MV-4-11 (cell line): ENCODE data around the gene NEDD8.

Experiments
- DNase-seq: peaks from one replicate; lab custom pipeline; 2025; lab: John Stamatoyannopoulos, UW

The NEDD8 gene

DNA sequence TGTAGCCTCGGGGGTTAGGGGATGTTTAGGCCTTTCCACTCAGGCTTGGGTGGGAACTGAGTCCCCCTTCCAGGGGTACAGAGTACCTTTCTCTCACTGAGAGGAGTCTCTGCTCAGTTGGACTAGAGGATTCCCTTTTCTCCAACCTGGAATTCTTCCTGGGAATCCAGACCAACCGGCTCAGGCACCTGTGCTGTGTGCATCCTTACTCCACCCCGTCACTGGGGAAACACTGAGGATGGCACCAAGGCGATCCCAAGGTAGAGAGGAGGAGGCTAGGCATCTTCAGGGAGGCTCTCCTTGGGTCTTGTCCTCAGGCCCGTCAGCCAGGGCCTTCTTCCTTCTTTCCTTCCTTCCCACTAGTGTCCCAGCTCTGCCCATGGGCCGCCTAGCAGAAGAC is 31.7 kb upstream of the NEDD8 start:
- no peak for DNase-seq

DNA sequence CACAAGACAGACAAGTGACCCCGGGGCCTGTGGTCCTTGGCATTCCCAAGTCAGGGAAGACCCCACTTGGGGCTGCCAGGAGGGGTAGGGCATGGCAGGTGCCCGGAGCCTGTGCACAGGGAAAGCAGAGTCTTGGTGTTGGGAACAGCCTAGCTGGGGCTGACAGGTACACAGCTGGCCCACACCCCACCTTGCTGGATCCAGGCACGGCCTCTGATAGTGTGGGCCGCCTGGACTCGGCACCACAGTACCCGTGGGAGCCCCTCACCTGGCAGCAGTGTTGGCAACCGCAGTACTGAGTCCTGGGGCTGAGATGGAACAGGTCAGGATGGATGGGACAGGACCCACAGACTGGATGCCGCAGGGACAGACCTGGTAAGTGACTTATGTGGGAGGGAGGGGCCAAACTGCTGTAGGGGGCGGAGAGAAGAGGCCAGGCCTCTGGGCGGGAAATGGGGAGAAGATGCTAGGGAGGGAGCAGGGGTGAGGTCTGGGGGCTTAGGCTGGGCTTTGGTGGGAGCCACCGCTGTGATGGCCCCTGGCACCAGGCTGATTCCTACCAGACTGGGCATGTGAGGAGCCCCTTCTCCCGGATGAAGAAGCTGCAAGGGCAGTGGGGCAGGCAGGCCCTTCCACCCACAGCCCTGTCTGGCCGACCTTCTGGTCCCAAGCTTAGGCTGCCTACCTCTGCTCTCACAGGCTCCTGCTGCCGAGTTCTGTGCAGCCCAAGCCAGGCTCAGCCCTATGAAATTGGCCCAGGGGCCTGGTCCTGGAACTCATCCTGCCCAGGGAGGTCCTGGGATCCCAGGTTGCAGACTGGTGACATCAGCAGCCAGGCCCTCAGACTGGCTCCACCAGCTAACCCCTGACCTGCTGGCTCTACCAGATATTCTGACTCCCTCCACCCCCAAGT is 30.9 kb upstream of the NEDD8 start, which contains the start of gene TGM1:
TSS of gene TGM1 (minus strand) at position 357 of the 913 bp plus-strand sequence. CDS start 825 bp downstream, outside the sequence.
- no peak for DNase-seq

DNA sequence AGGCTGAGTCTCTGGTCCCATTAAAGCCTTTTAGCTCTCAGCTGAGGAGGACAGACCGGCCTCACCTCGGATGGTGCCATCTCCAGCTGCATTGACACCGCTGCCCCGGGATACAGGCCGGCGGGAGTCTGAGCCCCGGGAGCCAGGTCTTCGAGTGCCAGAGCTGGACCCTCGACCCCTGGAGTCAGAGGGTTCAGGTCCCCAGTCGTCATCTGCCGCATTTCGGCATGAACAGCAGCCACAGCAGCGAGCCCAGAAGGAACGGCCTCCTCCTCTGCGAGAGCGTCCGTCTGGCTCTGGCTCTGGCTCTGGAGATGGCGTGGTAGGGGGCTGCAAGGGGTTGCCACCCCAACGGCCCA is 29.8 kb upstream of the NEDD8 start:
- no peak for DNase-seq

DNA sequence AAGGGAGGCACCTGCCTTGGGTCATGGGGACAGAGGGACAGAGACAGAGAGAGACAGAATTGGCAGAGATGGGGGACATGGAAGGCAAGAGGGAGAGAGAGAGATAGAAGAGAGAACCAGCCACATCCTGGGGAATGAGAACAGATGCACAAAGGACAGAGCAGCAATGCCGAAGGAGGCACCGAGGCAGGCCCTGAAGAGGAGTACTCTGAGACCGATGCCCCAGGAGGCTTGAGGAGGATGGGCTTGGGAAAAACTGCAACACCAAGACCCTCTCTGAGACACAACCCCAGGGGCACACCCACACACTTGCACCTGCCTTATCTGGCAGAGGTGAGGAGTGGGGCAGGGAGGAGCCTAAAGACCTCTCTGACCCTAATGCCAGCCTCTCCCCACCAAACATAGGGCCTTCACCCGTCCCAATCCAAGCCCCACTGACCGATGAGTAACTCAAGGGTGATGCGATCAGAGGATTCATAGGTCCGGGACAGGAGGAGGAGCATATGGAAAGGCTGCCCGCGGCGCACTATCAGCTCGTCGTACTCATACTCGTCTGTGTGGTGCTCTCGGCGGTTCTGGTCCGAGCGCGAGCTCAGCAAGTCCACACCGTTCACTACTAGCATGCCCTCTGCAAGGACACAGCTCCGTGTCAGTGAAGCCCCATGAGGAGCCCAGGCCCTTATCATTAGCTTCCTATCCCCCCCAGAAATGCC is 29.2 kb upstream of the NEDD8 start:
- no peak for DNase-seq

DNA sequence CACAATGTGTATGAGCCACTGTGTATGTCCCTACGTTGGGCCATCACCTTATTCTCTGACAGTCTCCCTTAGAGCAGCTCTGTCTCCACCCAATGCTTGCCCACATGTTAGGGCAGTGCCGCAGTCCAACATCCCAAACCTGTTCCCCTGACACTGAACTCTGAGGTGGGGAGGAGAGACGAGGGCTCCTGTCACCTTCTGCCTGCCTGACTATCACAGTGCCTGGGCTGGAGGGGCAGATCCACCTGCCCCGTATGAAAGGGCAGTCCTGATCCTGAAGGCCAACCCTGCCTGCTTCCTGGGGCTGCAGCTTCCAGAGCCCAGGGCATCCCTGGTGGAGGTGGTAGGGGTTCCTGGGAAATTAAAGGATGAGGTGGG is 28.6 kb upstream of the NEDD8 start:
- DNase-seq: no peak

DNA sequence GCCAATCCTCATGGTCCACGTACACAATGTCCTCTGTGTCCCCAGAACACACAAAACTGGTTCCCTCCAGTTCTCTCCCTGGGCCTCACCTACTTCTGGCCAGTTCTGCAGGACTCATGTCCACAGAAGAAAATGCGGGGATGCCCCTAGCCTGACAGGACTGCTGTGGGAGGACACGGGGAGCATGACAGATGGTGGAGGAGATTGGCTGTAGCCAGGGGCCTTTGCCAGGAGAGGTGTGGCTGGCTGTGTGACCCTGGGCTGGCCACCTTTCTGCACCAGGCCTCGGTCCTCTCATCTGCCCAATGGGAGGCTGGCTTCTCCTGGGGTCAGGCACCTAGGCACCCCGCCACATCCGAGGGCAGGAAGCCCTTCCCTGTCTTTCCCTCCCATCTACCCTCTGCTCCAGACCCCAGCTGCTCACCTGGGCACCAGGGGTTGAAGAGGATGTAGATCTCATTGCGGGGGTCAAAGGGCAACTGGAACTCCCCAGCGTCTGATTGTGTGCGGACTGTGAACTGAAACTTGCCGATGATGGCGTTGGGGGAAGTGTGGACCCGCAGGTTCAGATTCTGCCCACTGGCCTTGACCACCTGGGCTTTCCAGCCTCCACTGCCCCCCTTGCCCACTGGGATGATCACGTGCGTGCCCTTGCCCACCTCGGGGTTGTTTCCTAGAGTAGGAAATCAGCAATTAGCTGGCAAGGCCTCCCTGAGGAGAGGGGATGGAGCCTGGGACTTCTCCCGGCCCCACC is 28.0 kb upstream of the NEDD8 start:
- DNase-seq: no peak

DNA sequence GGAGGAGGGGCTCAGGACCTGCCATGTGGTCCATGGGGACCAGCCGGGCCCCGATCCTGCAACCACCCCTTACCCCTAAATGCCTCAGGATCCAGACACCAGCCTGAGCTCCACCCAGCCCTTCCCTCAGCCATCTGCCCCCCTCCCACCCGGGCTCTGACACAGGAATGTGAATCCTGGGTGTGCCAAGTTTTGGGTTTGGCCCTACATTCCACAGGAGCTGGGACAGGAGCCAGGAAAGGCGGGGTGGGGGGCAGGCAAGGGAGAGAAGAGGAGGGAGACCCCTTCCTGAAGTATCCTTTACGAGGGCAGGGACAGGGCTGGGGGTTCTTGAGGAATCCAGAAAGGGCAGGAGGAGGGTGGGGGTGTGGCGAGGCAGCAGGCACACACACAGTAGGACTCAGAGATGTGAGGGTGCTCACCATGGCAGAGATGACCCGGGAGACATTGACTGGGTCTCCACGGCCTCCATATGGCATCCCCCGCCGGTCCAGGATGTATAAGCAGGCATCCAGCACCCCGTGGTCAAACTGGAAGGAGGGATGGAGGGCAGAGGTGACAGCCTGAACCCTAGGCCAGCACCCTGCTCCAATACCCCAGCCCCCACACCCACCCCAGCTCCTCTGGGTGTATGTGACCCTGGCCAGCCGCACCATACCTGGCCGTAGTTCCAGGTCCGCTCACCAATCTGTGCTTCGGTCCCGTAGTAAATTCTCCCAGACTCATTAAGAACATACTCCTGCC is 27.3 kb upstream of the NEDD8 start:
- no peak for DNase-seq

DNA sequence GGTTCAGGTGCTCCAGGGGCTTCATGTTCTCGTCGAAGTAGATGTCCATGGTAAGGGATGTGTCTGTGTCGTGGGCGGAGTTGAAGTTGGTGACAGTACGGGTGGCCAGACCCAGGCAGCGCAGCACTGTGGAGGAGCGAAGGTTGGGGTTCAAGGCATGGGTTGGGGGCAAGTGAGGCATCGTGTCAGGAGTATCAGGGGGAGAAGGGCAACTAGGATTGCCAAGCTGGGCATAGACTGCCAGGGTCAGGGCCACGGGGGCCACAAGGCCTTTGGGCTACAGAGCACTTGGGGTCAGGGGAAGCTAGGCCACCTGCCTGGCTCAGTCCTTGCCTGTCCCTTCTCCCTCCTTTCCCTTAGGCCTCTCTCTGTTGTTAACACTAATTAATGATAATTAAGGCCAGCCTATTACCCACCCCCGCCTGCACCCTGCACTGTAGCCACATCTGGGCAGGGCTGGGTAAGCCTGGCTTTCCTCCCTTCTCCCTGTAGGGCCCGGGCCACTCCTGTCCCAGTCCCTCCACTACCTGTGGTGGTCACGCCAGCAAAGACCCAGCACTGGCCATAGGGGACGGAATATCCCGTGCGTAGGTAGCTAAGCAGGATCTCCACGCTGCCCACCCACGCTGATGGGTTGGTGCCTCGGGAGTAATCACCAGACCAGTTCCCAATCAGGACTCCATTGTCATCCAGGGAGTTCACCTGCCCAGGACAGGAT is 26.5 kb upstream of the NEDD8 start:
- no peak for DNase-seq

DNA sequence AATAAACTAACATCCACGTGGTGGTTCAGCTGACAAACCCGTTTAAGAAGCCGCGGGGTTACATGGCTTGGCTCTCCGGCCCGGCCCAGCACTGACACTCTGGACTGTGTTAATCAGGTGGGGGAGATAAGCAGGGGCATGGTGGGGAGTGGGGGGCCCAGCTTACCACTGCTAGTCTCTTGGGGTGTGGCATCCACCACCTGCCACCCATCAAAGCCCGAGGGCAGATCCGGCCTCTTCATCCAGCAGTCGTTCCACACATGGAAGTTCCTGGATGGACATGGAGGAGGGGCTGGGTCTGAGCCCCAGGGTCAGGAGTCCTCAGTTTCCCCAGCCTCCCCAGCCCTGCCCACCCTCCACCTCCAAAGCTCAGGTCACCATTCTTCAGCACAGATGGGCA is 26.0 kb upstream of the NEDD8 start:
- no peak for DNase-seq

DNA sequence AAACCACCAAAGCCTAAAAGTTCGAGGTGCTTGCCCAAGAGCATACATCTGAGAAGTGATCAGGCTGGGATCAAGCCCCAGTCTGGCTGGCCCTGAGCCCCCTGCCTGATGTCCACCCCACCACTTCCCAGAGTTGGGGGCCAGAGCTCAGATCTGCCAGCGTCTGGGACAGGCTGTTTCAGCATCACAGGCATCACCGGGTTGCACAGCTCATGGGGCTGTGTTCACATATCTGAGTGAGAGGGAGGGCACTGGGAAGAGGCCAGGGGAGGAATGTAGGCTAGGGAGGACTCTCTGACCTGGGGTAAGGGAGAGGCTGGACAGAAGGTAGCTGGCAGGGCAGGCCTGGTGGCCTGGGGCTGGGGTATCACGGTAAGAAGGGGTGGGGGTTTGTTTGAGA is 24.8 kb upstream of the NEDD8 start:
- no peak for DNase-seq

DNA sequence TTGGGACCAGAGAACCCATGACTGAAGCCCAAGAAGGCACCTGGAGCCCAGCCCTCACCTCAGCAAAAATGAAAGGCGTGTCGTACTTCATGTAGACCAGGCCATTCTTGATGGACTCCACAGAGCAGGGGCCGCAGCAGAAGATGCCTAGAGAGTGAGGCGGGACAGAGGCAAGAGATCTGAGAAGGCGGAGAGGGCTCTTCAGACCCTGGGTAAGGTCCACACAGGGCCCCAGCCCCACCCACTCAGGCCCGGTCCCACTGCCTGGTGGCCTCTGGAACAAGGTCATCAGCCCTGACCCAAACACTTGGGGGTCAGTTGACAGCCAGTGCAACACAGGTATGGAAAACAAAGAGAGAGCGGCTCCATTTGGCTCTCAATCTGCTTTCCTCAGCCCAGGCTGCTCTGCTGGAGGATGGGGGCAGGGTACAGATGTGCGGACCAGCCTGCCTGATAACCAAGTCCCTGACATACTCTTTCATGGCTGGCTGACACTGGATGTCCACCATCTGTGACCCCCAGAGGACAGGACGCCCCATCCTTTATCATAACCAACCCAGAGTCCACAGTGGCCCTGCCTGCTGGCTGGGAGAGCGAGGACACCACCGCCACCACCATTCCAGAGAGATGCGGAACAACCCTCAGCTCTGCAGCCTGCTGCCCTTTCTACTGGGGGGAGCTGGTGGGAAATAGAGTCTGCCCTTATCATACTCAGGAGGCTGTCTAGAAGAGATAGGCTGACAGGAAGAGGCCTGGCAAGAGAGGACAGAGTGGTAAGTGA is 24.0 kb upstream of the NEDD8 start:
- DNase-seq: no peak

DNA sequence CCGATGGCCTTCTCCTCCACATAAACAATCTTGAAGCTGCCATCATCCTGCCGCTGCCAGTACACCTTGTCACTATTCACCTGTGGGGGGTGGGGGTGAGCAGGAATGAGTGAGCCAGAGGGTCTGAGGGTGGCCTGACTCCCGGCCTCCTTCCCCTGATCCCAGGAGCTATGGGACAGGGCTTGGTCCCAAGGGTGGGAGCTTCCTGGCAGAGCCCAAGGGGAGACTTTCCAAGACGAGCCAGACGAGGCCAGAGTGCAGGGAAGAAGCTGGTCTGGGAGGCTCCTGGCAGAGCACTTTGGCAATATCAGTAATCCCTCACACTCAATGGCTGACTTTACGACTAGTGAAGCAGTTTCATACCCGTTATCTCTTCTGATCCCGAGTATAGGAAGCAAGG is 23.3 kb upstream of the NEDD8 start:
- DNase-seq: no peak

DNA sequence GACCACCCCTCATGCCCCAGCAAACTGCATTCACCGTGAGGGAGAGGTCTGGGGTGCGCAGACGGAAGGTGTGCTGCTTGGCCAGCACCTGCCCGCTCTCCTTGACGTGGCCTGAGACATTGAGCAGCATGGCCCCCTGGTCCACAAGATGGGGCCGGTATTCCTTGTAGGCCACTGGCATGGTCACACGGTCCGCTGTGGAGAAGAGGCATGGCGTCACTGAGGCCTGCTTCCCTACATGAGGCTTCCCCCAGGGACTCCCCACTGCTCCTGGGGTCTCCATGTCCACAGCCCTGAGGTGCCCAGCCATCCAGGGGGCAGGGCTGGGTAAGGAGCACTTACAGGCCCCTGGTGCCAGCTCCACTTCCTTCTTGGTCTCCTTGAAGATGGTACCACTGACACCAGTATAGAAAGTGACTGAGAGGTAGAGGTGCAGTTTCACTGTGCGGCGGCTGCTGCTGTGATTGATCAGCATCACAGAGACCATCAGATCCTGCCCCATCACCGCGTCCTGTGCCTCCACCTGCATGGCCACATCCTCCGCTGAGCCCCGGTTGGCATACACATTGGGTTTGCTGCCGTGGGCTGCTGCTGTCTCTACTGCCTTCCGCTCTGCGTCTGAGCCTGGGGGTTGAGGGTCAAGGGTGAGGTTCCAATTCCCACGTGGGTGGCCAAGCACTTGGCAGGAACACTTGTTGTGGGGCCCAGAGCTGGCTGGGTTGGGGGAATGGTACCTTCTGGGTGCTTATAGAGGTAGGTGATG is 22.6 kb upstream of the NEDD8 start:
- DNase-seq: no peak

DNA sequence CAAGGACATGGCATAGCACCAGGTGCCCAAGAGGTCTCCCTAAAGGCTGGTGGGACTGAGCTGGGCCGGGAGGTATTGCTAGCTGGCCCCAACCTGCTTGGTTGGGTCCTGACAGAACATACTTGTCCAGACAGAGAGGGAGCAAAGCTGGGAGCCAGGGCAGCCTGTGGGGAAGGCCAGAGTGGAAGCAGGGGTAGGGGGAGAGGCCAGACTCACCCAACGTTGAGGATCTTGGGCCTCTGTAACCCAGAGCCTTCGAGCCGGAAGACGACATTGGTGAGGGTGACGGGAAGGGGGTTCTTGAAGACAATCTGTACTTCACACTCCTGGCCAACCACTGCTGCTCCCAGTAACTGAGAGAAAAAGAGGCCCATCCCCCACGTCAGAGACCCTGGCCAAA is 21.8 kb upstream of the NEDD8 start:
- DNase-seq: no peak

DNA sequence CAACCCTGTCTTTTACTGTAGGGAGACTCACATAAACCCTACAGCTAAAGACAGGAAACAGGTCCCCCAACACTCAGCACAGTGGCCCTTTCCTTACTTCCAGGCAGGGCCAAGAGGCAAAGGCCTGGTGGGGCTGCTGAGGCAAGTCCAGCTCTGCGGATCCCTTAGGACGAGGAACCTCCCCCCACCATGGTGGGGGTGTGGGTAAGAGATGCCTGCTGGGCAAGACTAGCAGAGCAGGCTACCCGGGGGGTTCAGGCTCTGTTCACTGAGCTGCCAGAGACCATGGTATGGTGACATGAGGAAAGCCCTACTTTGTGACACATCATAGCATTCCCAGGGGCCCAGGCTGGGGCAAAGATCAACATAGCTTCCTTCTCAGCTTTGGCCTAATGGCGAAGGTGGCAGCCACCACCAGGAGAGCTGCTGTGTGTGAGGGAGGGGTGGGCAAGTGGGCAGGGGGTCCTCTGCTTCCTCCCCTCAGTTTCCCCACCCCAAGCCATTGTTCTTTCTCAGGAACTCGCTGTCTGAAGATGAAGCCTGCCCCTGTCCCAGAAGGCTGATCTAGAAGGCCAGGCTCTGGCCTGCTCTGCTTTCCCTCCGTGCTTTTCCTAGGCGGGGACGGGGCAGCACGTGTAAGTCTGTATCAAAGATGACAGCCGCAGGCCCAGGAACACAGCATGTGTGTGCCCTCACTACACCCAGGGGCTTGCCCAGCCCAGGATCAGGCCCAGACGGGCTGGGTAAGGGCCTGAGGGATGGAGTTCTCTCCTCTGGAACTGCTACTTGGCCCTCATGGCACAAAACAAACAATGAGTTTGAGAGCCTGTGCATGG is 20.3 kb upstream of the NEDD8 start:
- no peak for DNase-seq

DNA sequence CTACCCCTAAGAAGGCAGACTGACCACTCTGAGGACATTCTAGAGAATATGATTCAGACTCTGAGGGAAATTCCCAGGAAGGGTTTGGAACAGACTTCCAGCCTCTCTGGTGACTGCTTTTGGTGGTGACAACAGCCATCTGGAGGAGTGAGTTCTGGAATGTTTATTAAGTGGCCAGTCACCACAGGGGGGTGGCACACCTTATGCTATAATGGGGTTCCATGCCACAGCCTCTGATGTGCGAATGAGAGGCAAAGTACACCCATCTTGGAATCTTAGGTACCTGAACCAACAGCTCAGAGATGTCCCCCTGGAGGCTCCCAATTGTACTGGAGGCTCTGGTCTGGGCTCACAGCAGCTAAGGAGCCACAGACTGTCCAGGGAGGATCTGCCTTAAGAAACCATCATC is 19.7 kb upstream of the NEDD8 start:
- no peak for DNase-seq

DNA sequence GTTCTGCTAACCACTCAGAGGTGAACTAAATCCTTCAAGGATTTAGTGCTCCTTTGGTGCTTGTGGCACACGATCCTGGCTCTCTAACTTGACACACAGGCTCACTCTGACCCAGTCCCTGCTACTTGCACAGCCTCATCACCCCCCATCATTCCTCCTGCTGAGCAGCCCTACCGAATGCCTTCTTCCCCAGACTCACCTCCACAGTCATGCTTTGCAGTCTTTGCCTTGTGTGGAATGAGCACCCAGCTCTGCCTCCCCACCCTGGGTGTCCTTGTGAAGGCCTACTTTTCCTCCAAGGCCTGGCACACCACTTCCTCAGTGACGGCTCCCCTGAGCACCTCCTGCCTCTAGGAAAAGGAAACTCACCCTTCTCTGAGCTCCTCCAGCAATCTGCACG is 18.2 kb upstream of the NEDD8 start:
- no peak for DNase-seq

DNA sequence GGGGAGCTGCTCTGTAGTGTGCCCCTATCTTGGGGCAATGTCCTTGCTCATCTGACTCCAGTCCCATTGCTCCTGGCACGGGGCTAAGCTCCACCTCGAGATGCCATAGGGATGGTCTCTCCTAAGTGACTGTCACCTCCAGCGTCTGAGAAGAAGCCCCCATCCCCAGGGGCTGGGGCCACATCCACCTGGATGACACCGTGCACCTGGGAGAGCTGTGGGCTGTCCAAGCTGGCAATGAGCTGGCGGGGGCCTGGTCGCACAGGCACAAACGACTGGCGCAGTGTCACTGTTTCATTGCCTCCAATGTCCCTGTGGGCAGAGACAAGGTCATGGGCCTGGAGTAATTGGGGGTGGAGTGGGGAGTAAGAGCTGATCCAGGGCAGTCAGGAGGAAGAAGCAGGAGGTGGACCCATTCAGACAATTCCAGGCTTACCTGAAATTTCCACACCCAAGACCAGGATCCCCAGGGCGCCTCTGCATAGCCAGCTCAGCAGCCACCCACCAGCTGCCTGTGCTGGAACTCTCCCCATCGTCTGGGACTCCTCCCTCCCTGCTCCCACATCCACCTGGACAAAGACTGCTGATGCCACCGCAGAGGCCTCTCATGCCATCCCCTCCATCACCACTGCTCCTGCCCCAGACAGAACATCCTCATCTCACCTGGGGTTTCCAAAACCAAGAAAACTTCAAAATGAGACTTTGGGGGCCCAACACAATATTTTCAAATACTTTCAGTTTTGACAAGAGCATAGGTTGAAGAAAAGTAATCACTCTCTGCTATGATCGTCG is 17.3 kb upstream of the NEDD8 start:
- no peak for DNase-seq
